ENCODE results near the gene LBH. TPM values are rescaled to one million over a fixed set of nuclear protein-coding genes. Genes with fewer than 3 reads are reported as not detected.

The LBH gene
- total and polyA plus RNA-seq, 2 experiments from 2014 or later: 17.5 to 30.3 TPM

GRCh38 chr2:30296496-30296895 is 65.2 kb downstream of the LBH start (continued):
- no peak for TF ChIP-seq ETS1 (IDR thresholded peaks at IDR 0.05)
- TF ChIP-seq EZH2phosphoT487 (IDR thresholded peaks at IDR 0.05; ENCODE audit: unreplicated experiment): no peak
- TF ChIP-seq ZNF331 (CRISPR knock-in tag; IDR thresholded peaks at IDR 0.05; ENCODE audit: low read depth): no peak
- no peak for TF ChIP-seq ZNF114 (CRISPR knock-in tag; IDR thresholded peaks at IDR 0.05)
- TF ChIP-seq POLR2AphosphoS5 (IDR thresholded peaks at IDR 0.05; ENCODE audit: low read depth): no peak
- no peak for TF ChIP-seq CTCF (conservative IDR thresholded peaks at IDR 0.05; ENCODE audit: low read depth in 2 of 2)

GRCh38 chr2:30298302-30298701 is 67.0 kb downstream of the LBH start:
- Histone ChIP-seq H3K79me2 (replicated peaks; ENCODE audit: insufficient read depth) (no peaks in the 10 kb centered on the region), H3K4me1 (ENCODE audit: insufficient read depth) (peaks cover 29% of the 10 kb centered on the region), H3K36me3 (ENCODE audit: insufficient read depth) (no peaks in the 10 kb centered on the region), H3K4me2 (no peak overlapping the region), H3K27ac (ENCODE audit: low read depth) (no peak overlapping the region), H3F3A (replicated peaks; ENCODE audit: low read depth) (no peaks in the 10 kb centered on the region), H3K9me2 (ENCODE audit: insufficient read depth) (peaks cover 4% of the 10 kb centered on the region; the same call in 1 of the 2 replicates), H3K27me3 (ENCODE audit: insufficient read depth) (no peaks in the 10 kb centered on the region), H3K4me3 (no peak overlapping the region), H2AFZ (no peak overlapping the region), H4K20me1 (replicated peaks; ENCODE audit: insufficient read depth) (no peaks in the 10 kb centered on the region)
- H3K9me3 Mint-ChIP-seq: no peaks in the 10 kb centered on the region; the same call in 2 of the 3 replicates
- peaks cover 36% of the 10 kb centered on the region for H3K4me1 Mint-ChIP-seq
- no peaks in the 10 kb centered on the region for H3K36me3 Mint-ChIP-seq (ENCODE audit: low read depth)
- H3K27me3 Mint-ChIP-seq (ENCODE audit: insufficient read depth, low read depth, poor library complexity): peaks cover 6% of the 10 kb centered on the region
- no peak for DNase-seq (ENCODE audit: low spot score)
- H3K27ac Mint-ChIP-seq: no peak overlapping the region
- ATAC-seq: no peak
- H3K4me3 Mint-ChIP-seq: no peak overlapping the region
- TF ChIP-seq ZNF331 (CRISPR knock-in tag; IDR thresholded peaks at IDR 0.05; ENCODE audit: low read depth) (no peak), JUNB (IDR thresholded peaks at IDR 0.05; ENCODE audit: unreplicated experiment) (no peak), REST (IDR thresholded peaks at IDR 0.05; ENCODE audit: unreplicated experiment) (no peak), CREB1 (CRISPR knock-in tag; IDR thresholded peaks at IDR 0.05; ENCODE audit: low read depth) (no peak), ZNF114 (CRISPR knock-in tag; IDR thresholded peaks at IDR 0.05) (no peak), EZH2phosphoT487 (IDR thresholded peaks at IDR 0.05; ENCODE audit: unreplicated experiment) (no peak), POLR2AphosphoS5 (IDR thresholded peaks at IDR 0.05; ENCODE audit: low read depth) (no peak), ZNF462 (CRISPR knock-in tag; IDR thresholded peaks at IDR 0.05) (no peak), EZH2 (IDR thresholded peaks at IDR 0.05; ENCODE audit: low read depth, unreplicated experiment) (no peak), NANOG (IDR thresholded peaks at IDR 0.05; ENCODE audit: borderline replicate concordance) (no peak)
